A673 (cell line): ENCODE data around the gene PAEP. TPM values are rescaled to one million over a fixed set of nuclear protein-coding genes. Genes with fewer than 3 reads are reported as not detected.

Experiments used
- total RNA-seq: library from RNA; stranded (reverse); gene quantifications from 2 replicates; pipeline ENCODE4 v1.2.3, GENCODE V29; 2021

PAEP gene
- total RNA-seq, 1 experiment from 2014 or later = not detected

Other genes with a start within 250 kb of the PAEP start
- 7.4 and 9.6 TPM in 2 replicates for gene PPP1R26, start 82.0 kb upstream of the PAEP start, total RNA-seq
- gene MRPS2, start 61.1 kb upstream of the PAEP start, total RNA-seq = 83.2 and 88.8 TPM in 2 replicates
- gene LCN1, start 40.3 kb upstream of the PAEP start, total RNA-seq = not detected in 2 replicates
- not detected in 2 replicates for gene OBP2A, start 15.6 kb upstream of the PAEP start, total RNA-seq
- not detected in 2 replicates for gene GLT6D1, start 77.8 kb downstream of the PAEP start, total RNA-seq
- gene LCN9, start 101.6 kb downstream of the PAEP start, total RNA-seq = not detected in 2 replicates
- not detected in 2 replicates for gene SOHLH1, start 137.7 kb downstream of the PAEP start, total RNA-seq
- gene KCNT1, start 140.4 kb downstream of the PAEP start, total RNA-seq = 0.31 TPM in 1 of 2 replicates, not detected in the other